OCI-LY7 (cell line): ENCODE data around the gene GAREM1.

Experiments
- EZH2phosphoT487 ChIP-seq: fragments of 200-600 bp; sonication (generic); IDR thresholded peaks from 2 replicates; pipeline ENCODE4 v1.6.1; 2018; ENCODE audit warnings: low read depth, borderline replicate concordance, mild to moderate bottlenecking, mixed run types, antibody characterized with exemption, low read length, moderate library complexity, mixed read lengths
- TF ChIP-seq, protein P1 (sequence below): fragments of 200-600 bp; sonication (generic); conservative IDR thresholded peaks from 2 replicates; pipeline ENCODE4 v1.5.1; 2014; ENCODE audit warnings: mild to moderate bottlenecking, antibody characterized with exemption, low read length, moderate library complexity, mixed read lengths

DNA sequence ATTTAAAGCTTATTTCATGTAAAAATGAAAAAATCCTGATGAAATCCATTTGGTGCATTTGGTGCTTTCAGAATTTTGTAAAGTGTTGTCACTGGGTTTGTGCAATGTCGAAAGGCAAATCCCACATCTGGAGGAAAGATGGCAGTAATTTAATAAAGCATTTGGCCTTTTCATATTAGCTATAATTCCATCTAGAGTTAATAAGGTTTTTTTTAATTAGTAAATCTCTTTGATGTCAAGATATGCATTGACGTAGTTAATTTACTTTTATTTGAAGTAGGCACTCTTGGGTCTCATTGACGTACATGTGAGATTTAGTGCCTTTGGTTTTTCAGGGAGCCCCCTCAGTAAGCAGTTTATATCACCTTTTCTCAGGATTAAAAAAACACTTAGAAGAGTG is 12.3 kb upstream of the GAREM1 start:
- TF ChIP-seq, protein P1, sequence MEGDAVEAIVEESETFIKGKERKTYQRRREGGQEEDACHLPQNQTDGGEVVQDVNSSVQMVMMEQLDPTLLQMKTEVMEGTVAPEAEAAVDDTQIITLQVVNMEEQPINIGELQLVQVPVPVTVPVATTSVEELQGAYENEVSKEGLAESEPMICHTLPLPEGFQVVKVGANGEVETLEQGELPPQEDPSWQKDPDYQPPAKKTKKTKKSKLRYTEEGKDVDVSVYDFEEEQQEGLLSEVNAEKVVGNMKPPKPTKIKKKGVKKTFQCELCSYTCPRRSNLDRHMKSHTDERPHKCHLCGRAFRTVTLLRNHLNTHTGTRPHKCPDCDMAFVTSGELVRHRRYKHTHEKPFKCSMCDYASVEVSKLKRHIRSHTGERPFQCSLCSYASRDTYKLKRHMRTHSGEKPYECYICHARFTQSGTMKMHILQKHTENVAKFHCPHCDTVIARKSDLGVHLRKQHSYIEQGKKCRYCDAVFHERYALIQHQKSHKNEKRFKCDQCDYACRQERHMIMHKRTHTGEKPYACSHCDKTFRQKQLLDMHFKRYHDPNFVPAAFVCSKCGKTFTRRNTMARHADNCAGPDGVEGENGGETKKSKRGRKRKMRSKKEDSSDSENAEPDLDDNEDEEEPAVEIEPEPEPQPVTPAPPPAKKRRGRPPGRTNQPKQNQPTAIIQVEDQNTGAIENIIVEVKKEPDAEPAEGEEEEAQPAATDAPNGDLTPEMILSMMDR: no peak
- TF ChIP-seq EZH2phosphoT487: no peak
